MM.1S (cell line): ENCODE data around the gene LMOD1.

Experiments
- DNase-seq: peaks from one replicate; pipeline ENCODE4 v3.0.0-alpha.2; 2015
- H2AFZ ChIP-seq: fragments of 300-600 bp; sonication (generic); 2 replicates; pipeline ENCODE4 v1.6.0; 2016; ENCODE audit warnings: antibody characterized with exemption, low read length
- H3F3A ChIP-seq: fragments of 300-600 bp; sonication (generic); 2 replicates; pipeline ENCODE4 v1.6.1; 2016; ENCODE audit warnings: mild to moderate bottlenecking, antibody characterized with exemption, low read length, moderate library complexity, mixed read lengths; ENCODE audit not compliant: insufficient read depth
- H3K27ac ChIP-seq: fragments of 300-600 bp; sonication (generic); 2 replicates; pipeline ENCODE4 v1.5.1; 2016; ENCODE audit warnings: mild to moderate bottlenecking, low read length
- H3K27me3 ChIP-seq: fragments of 300-600 bp; sonication (generic); replicated peaks from 2 replicates; pipeline ENCODE4 v1.6.0; 2016; ENCODE audit warnings: low read length; ENCODE audit not compliant: insufficient read depth
- H3K36me3 ChIP-seq: fragments of 300-600 bp; sonication (generic); replicated peaks from 2 replicates; pipeline ENCODE4 v1.6.1; 2016; ENCODE audit warnings: mild to moderate bottlenecking, low read length, mixed read lengths; ENCODE audit not compliant: insufficient read depth
- H3K4me1 ChIP-seq: fragments of 300-600 bp; sonication (generic); 2 replicates; pipeline ENCODE4 v1.6.1; 2016; ENCODE audit warnings: low read length, mixed read lengths
- H3K4me2 ChIP-seq: fragments of 300-600 bp; sonication (generic); 2 replicates; pipeline ENCODE4 v1.6.0; 2016; ENCODE audit warnings: low read depth, low read length
- H3K4me3 ChIP-seq: fragments of 300-600 bp; sonication (generic); 2 replicates; pipeline ENCODE4 v1.5.1; 2016; ENCODE audit warnings: low read length, mixed read lengths
- H3K79me2 ChIP-seq: fragments of 300-600 bp; sonication (generic); 2 replicates; pipeline ENCODE4 v1.6.1; 2016; ENCODE audit warnings: mixed run types, low read length, mixed read lengths
- H3K9ac ChIP-seq: fragments of 300-600 bp; sonication (generic); 2 replicates; pipeline ENCODE4 v1.6.1; 2016; ENCODE audit warnings: low read length, mixed read lengths
- H3K9me2 ChIP-seq: fragments of 300-600 bp; sonication (generic); replicated peaks from 2 replicates; pipeline ENCODE4 v1.6.1; 2016; ENCODE audit warnings: mild to moderate bottlenecking, low read length, mixed read lengths; ENCODE audit not compliant: insufficient read depth
- H3K9me3 ChIP-seq: fragments of 300-600 bp; sonication (generic); replicated peaks from 2 replicates; pipeline ENCODE4 v1.6.1; 2016; ENCODE audit warnings: mild to moderate bottlenecking, low read length, mixed read lengths; ENCODE audit not compliant: insufficient read depth
- H4K20me1 ChIP-seq: fragments of 300-600 bp; sonication (generic); 2 replicates; pipeline ENCODE4 v1.6.1; 2016; ENCODE audit warnings: mild to moderate bottlenecking, low read length, moderate library complexity, mixed read lengths; ENCODE audit not compliant: insufficient read depth
- EZH2 ChIP-seq: fragments of 300-600 bp; sonication (generic); optimal IDR thresholded peaks from 2 replicates; pipeline ENCODE3; 2017; ENCODE audit warnings: low read depth, mild to moderate bottlenecking, antibody characterized with exemption, low read length, mixed read lengths
- EZH2phosphoT487 ChIP-seq: fragments of 300-600 bp; sonication (generic); IDR thresholded peaks from 2 replicates; pipeline ENCODE4 v1.6.1; 2018; ENCODE audit warnings: antibody characterized with exemption, low read length
- TF ChIP-seq, protein P1 (sequence below): fragments of 300-600 bp; sonication (generic); IDR thresholded peaks from 2 replicates; pipeline ENCODE4 v1.5.1; 2016; ENCODE audit warnings: antibody characterized with exemption, low read length, mixed read lengths

The LMOD1 gene

DNA sequence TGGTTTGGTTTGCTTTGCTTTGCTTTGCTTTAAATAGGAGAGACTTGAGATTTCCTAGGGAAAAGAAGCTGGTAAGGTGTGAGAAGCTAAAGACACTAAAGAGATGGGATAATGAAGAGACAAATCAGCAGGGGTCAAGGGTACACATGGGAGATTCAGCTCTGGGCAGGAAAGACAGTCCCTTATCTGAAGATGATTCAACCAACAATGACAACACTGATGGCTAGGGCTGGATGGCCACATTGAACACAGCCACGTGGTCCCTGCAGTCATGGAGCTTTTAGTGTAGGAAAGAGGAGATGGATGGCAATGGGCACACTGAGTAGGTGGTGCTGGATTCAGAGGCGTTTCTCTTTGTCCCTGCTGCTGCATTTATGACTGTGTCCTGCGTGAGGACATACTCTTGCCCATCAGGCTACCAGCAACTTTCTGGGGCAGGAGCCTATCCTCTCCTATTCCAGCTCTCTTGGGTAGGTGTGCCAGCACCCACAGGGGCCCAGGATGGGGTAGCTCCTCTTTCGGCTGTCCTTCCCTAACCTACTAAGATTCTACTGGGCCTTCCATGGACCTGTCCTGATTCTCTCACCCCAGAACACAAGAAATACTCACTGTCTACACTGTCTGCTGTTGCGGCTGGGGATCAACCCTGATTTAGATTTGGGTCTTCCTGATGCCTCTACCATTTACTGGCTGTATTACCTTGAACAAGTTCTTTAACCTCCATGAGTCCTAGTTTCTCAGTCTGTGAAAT is 59.1 kb downstream of the LMOD1 start:
- no peak overlapping the region for H3K4me3 ChIP-seq
- no peaks in the 10 kb centered on the region for H3K9me2 ChIP-seq
- no peak overlapping the region for H3K27ac ChIP-seq
- peaks cover 24% of the 10 kb centered on the region for H3K4me1 ChIP-seq
- H3K4me2 ChIP-seq: no peak overlapping the region
- no peaks in the 10 kb centered on the region for H3K36me3 ChIP-seq
- H4K20me1 ChIP-seq: no peaks in the 10 kb centered on the region
- H3K9me3 ChIP-seq: no peaks in the 10 kb centered on the region
- no peak overlapping the region for H3K9ac ChIP-seq
- H3K27me3 ChIP-seq: peaks cover 16% of the 10 kb centered on the region; the same call in 1 of the 2 replicates
- H2AFZ ChIP-seq: no peak overlapping the region
- peaks cover 14% of the 10 kb centered on the region; the same call in 1 of the 2 replicates for H3F3A ChIP-seq
- H3K79me2 ChIP-seq: no peaks in the 10 kb centered on the region
- TF ChIP-seq EZH2phosphoT487: no peak
- TF ChIP-seq, protein P1, sequence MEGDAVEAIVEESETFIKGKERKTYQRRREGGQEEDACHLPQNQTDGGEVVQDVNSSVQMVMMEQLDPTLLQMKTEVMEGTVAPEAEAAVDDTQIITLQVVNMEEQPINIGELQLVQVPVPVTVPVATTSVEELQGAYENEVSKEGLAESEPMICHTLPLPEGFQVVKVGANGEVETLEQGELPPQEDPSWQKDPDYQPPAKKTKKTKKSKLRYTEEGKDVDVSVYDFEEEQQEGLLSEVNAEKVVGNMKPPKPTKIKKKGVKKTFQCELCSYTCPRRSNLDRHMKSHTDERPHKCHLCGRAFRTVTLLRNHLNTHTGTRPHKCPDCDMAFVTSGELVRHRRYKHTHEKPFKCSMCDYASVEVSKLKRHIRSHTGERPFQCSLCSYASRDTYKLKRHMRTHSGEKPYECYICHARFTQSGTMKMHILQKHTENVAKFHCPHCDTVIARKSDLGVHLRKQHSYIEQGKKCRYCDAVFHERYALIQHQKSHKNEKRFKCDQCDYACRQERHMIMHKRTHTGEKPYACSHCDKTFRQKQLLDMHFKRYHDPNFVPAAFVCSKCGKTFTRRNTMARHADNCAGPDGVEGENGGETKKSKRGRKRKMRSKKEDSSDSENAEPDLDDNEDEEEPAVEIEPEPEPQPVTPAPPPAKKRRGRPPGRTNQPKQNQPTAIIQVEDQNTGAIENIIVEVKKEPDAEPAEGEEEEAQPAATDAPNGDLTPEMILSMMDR: no peak
- TF ChIP-seq EZH2: no peak
- DNase-seq: no peak

DNA sequence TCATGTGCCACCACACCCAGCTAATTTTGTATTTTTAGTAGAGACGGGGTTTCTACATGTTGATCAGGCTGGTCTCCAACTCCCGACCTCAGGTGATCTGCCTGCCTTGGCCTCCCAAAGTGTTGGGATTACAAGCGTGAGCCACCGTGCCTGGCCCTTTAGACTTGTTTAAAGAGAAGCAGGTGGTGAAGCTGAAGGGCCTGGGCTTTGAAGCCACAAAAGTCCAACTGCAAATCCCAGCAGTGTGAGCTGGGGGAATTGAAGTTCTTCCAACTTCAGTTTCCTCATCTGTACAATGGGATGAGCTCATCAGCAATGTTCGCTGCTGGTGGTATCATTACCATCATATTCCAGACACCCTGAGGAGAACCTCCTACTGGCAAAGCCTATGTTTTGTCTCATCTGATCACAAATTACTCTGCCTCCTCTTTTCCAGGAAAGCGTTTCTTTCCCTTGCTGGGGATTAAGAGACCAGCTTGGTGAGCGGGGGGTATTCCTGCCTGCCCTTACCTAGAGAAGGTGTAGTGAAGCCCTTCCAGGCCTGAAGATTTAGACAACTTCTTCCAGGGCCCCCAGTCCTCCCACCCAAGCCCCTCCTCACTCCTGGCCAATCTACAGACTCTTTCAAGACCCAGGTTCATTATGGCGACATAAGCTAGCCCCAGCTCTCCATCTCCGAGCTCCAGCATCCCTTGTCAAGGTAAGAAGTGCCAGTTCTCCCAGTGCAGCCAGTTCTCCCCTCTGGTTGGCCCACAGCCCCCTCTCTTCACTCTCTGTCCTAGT is 60.1 kb downstream of the LMOD1 start:
- no peaks in the 10 kb centered on the region for H3K79me2 ChIP-seq
- H3K27me3 ChIP-seq: peaks cover 16% of the 10 kb centered on the region; the same call in 1 of the 2 replicates
- peaks cover 30% of the 10 kb centered on the region for H3K4me1 ChIP-seq
- no peaks in the 10 kb centered on the region for H3K36me3 ChIP-seq
- H3K9me2 ChIP-seq: no peaks in the 10 kb centered on the region
- DNase-seq: no peak
- H3F3A ChIP-seq: peaks cover 14% of the 10 kb centered on the region; the same call in 1 of the 2 replicates
- no peaks in the 10 kb centered on the region for H4K20me1 ChIP-seq
- TF ChIP-seq, protein P1: no peak
- TF ChIP-seq EZH2phosphoT487: no peak
- TF ChIP-seq EZH2: no peak
- no peaks in the 10 kb centered on the region for H3K9me3 ChIP-seq
- H3K4me2 ChIP-seq: no peak overlapping the region
- no peak overlapping the region for H3K4me3 ChIP-seq
- no peak overlapping the region for H3K27ac ChIP-seq
- no peak overlapping the region for H3K9ac ChIP-seq
- no peak overlapping the region for H2AFZ ChIP-seq

DNA sequence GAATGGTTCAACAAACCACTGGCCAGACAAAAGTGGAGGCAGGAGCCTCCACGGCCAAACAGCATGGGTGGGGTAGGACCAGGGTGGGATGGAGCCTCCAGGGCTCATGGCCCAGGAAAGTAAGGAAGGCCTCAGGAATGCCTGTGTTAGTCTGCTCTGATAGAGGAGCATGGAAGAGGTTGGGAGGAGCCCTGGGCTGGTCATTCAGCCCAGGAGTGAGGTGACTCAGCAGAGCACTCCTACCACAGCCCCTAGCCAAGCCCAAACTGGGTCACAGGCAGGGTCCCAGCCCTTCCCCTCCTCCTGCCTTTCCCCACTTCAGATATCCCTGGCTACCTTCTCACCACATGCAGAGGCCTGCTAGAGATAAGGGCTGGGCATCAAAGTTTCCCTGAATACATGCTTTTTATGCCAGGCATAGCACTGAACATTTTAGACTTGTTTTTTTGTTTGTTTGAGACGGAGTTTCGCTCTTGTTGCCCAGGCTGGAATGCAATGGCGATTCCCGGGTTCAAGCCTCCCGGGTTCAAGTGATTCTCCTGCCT is 60.7 kb downstream of the LMOD1 start:
- Histone ChIP-seq H3K27me3 (peaks cover 16% of the 10 kb centered on the region; the same call in 1 of the 2 replicates), H3K4me2 (no peak overlapping the region), H3K9ac (no peak overlapping the region), H4K20me1 (no peaks in the 10 kb centered on the region), H3K79me2 (no peaks in the 10 kb centered on the region), H3K4me1 (peaks cover 30% of the 10 kb centered on the region), H3K4me3 (no peak overlapping the region), H3F3A (peaks cover 14% of the 10 kb centered on the region; the same call in 1 of the 2 replicates), H3K9me2 (no peaks in the 10 kb centered on the region), H2AFZ (no peak overlapping the region), H3K9me3 (no peaks in the 10 kb centered on the region), H3K36me3 (no peaks in the 10 kb centered on the region), H3K27ac (no peak overlapping the region)
- TF ChIP-seq EZH2: no peak
- no peak for TF ChIP-seq EZH2phosphoT487
- TF ChIP-seq, protein P1: no peak
- no peak for DNase-seq
